Suppressor macrophage treated with lipopolysaccharide for 1 hour (primary cell): ENCODE results near the gene DNAH5.
"Not testable (repeated sequence)": the region's sequence is repeated elsewhere in the genome, so short reads cannot be mapped to it uniquely, and the experiment has no call there.

Source experiments
- DNase-seq, 3 donors: peaks; one replicate each; pipeline ENCODE4 v3.0.0-alpha.2; 2020 to 2022

Gene DNAH5

GRCh38 chr5:13816126-13816525, 128.4 kb downstream of the DNAH5 start:
- DNase-seq: no peak

DNA sequence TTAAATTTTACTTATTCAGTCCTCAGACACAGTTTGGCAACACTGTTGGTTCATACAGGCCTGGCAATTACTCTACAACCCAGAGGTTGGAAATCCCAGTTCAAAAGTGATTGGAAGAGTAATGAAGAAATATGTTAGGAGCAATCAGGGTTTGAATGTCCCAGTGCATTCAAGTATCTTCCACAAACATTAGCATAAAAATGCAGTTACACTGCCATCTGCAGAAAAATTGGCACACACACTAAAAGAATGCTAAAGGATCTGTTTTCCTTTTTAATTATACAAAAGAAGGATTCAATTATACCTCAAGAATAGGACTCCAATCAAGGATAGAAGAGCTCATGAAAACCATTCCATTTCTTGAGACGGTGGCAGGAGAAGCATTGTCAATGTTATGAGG, 130.2 kb downstream of the DNAH5 start:
- no peak for DNase-seq

- DNase-seq: no peak
These were observed 134.6 kb downstream of the DNAH5 start for GRCh38 chr5:13809921-13810320.

DNA sequence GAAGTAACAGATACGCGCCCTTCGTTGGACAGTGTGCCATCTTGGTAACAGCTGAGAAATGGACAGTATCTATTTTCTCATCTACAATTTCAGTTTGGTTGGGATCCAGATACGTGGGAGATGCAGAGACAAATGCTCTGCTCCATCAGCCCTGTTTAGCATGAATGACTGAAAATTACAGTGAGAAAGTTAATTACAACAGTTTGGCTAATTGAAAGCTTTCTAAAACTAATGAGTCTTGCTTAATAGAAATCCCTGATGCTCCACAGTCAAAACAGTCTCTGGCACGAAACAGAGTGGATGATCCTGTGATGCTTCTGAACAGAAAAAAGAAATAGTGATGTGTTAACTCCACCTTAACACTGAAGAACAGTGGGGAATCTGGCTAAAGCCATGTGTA, 140.2 kb downstream of the DNAH5 start:
- no peak for DNase-seq

DNA sequence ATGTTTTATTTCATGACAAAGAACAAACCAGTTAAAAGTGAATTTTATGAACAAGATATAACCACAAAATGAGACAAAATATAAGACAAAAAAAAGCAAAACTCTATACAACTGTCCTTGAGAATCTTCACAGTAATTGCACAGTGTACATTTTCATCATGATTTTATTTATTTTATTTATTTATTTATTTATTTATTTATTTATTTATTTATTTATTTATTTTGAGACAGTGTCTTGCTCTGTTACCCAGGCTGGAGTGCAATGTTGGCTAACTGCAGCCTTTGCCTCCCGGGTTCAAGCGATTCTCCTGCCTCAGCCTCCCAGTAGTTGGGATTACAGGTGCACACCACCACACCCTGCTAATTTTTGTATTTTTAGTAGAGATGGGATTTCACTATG, 145.9 kb downstream of the DNAH5 start:
- DNase-seq: not testable (repeated sequence)

DNA sequence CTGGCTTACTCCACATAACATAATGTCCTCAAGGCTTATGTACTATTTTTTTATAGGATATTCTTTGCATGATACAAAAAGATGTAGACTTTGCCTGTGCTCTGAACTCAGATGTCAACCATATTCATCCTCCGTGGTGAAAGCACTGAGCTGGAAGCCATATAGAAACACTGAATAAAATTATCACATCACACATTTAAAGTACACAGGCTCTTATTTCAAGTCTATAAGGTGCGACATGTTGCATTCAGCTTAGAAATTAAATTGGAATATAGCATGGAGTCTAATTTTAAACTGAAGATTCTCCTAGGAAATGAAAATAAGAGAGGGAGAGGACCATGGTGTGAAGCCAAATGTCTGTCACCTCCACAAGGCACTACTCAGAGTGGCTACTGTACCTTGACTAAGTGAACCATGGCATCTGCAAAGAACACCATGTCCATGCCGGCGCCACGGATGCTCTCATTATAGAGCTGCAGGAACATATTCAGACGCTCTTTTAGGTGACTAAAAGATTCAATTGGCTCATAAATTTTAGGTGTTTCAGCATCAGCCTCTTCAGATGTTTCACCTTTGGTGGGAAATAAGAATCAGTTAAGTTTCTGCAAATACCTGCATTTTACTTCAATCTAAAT, 158.6 kb downstream of the DNAH5 start:
- no peak for DNase-seq

GRCh38 chr5:13783726-13784125, 160.8 kb downstream of the DNAH5 start:
- DNase-seq: no peak

GRCh38 chr5:13780081-13780480, 164.4 kb downstream of the DNAH5 start:
- DNase-seq: no peak

GRCh38 chr5:13773649-13774048, 170.8 kb downstream of the DNAH5 start:
- no peak for DNase-seq

- no peak for DNase-seq
These were observed 173.4 kb downstream of the DNAH5 start for GRCh38 chr5:13771011-13771571.

GRCh38 chr5:13766236-13766635, 178.3 kb downstream of the DNAH5 start:
- no peak for DNase-seq

DNA sequence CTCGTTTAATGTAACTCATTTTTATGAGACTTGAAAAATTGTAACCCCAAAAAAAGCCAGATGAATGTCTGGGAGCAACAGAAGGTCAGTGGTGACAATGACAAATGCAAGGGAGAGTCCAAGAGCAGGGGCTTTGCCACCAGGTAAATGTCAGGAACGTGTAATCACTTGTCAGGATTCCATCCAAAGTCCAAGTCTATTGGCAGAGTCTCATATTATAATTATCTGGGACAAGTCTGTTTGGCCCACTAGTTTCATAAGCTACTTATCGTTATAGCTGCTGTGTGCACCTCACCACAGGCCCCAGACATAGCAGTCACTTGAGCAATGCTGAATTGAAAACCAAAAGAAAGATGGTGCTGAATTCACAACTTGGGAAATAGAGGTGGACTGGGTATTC, 180.8 kb downstream of the DNAH5 start:
- no peak for DNase-seq

DNA sequence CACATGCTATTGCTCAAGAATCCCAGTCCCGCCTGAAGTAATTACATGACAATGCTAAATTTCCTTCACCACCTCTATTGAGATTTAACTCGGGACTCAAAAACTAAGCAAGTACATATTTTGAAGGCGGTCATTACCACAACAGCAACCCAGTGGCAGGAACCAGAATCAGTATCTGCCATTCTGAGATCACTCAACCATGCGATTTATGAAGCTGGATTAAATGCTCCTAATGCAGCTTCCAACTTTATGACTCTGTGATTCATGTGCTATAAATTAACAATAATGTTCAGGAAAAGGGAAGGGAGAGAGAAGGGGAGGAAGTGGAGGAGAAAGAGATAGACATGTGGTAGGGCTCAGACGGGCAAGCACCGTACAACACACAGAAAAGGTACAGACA, 194.7 kb downstream of the DNAH5 start:
- DNase-seq: no peak

DNA sequence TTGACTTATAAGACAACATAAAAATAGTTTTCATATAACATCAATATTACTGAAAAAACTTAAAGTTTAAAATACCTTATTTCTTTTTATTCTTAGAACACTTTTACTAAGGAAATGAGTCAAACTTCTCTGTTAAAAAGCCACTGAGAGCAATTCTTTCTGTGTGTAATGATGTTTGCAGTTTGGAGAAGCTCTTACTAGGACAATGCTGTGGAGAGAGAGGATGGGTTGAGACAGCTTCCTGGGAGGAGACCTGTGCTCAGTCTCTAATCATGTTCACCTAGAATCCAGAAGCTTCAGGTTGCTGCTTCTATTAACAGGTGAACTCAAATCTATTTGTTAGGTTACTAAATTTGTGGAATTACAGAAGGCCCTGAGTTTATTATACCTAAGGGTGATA, 198.5 kb downstream of the DNAH5 start:
- DNase-seq: no peak

- DNase-seq: no peak
These were observed 199.0 kb downstream of the DNAH5 start for GRCh38 chr5:13745508-13745907.

GRCh38 chr5:13740471-13740870, 204.0 kb downstream of the DNAH5 start:
- no peak for DNase-seq

DNA sequence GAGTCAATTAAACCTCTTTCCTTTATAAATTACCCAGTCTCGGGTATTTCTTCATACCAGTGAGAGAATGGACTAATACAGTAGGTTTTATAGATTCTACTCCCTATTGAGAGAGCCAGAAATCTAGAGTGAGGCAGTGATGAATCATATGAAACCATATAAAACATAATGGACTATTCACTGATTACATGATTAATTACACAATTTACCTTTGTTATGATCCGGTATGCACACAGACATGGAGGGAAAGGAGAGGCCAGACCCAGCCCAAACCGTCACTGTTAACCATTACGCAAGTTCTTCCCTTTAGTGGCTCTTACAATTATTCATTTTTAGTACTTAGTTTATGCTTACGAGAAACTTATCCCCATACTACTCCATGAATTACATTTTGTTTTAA, 205.0 kb downstream of the DNAH5 start:
- DNase-seq: no peak

GRCh38 chr5:13735691-13736090, 208.8 kb downstream of the DNAH5 start:
- DNase-seq: no peak

GRCh38 chr5:13731121-13731628, 213.3 kb downstream of the DNAH5 start:
- no peak for DNase-seq

DNA sequence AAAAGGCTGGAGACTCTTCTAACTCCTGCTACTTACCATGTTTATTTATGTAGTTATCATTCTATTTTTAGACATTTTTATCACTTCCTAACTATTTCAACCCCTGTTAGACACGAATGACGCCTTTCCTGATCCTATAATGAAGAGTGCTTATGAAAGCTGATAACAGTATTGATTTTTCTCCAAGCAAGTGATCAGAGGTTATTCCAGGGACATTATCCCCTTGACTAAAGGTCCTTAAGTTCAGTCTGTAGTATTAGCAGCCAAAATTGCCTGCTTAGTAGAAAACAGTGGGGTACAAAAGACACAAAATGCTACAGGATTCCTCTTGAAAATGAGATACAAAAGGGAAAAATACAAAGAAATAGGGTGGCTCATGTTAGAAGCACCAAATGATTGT, 235.6 kb downstream of the DNAH5 start:
- DNase-seq: no peak

GRCh38 chr5:13708432-13708831, 236.1 kb downstream of the DNAH5 start:
- DNase-seq: no peak

- DNase-seq: no peak
These were observed 240.1 kb downstream of the DNAH5 start for GRCh38 chr5:13704396-13704795.

- no peak for DNase-seq
These were observed 243.9 kb downstream of the DNAH5 start for GRCh38 chr5:13700626-13701025.

GRCh38 chr5:13698885-13699284, 245.6 kb downstream of the DNAH5 start:
- no peak for DNase-seq
